Stimulated activated CD4-positive, alpha-beta T cell treated with anti-CD3 and anti-CD28 coated beads, TNF-alpha, amount 100 ng/mL, for 24 hours (primary cell): ENCODE results near the gene XG.
"Not testable (repeated sequence)": the region's sequence is repeated elsewhere in the genome, so short reads cannot be mapped to it uniquely, and the experiment has no call there.

Source experiments
- DNase-seq, 3 experiments: peaks; one replicate each; pipeline ENCODE4 v3.0.0-alpha.2; 2020; ENCODE audit warnings: low read depth in 3 of 3

XG gene, protein sequence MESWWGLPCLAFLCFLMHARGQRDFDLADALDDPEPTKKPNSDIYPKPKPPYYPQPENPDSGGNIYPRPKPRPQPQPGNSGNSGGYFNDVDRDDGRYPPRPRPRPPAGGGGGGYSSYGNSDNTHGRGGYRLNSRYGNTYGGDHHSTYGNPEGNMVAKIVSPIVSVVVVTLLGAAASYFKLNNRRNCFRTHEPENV

DNA sequence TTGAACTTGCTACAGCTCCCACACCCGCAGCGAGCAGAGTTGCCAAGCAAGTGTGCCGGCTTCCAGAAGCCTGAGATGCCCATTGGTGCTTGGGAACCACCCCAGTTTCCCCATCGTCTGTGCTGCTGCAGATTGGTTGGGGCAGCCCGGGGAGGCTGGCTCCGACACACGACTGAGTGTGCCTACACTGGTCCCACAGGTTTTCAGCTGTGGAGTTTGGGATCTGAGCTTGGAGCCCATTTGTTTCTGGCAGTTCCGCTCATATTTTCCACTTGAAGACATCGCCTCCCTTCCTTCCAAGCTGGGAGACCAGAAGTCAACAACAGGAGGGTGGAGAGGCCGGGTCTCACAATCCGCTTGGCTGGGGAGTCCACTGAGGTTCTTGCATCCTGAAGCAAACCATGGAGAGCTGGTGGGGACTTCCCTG is at the start of gene XG:
Gene XG (plus strand): TSS at position 167 of the 427 bp plus-strand sequence. CDS start 235 bp downstream, at position 402.
- not testable (repeated sequence) for DNase-seq

DNA sequence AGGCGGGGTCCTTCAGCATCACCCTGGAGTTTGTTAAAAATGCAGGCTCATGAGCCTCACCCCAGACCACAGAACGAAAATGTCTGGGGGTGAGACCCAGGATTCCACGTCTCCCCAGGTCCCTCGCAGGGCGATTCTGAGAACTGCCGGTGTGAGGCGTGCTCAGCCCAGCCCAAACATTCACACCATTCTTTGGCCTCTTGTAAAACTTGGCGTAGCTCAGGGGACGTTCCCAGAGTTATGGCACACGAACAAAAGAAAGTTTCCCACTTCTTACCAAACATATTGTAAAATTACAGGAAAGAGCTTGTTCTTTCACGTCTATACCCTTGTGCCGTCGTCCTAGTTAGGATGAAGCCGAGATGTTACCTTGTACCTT is 47.9 kb upstream of the XG start:
- DNase-seq: no peak

DNA sequence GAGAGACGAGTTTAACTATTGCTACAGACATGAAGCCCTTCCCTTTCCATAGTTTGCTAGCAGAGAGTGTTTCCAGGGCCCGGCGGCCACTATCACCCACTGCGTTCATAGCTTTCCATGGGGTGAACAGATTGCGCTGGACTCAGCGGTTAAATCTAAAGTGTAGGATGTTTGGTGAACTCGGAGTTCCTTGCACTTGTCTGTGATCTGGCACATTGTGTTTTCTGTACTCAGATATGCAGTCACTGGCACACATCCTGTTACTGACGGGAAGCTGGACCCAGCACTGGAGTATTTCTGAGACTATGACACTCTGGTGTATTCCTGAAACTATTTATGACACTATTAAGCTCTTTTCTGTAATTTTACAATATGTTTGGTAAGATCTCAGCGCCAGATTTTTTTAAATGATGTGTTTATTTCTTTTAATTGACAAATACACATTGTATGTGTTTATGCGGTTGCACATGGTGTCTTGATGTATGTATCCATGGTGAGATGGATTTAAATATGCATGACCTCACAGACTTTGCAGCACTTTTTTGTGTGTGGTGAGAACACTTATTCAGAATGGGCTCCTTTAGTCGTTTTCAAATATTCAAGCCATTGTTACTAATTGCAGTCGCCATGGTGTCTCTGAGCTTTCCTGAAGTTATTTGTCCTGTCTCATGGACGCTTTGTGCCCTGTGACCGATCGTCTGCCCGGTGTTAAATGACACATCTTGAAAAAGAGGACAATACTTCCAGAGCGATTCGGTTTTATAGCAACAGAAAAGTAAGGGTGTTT is 46.6 kb upstream of the XG start:
- DNase-seq: no peak

DNA sequence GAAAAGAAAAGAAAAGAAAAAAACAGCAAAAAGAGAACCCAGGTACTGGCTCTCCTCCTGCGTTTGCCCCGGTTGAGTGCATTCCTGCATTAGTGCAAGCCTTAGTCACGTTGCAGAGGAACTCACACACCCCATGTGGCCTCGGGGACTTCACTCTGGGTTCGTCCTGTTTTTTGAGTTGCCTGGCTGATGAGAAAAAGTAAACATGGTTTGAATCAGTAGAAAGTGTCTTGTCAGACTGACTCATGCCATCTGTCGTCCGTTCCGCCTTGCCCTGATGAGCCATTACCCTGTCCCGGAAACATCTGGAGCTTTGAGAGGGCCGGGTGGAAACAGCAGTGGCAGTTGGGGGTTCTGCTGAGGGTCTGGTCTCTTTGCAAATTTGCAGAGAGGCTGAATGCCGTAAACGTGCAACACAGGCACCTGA is 44.5 kb upstream of the XG start:
- DNase-seq: peak; percentile 36 to 57 (median 55)

DNA sequence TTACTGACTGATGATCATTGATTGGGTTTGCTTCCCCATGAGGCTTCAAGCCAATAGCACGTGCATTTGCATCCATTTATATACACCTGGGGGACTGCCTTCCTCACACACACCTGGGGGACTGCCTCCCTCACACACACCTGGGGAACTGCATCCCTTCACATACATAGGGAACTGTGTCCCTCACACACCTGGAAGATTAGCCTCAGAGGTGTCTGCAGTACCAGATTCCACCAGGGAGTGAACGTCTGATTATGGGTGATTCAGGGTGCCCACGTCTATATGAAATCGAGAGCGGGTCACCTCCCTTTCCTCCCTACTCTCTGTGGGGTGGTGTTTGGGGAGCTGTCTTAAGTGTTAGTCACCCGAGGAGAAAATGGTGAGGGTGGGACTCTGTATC is 43.8 kb upstream of the XG start:
- DNase-seq: no peak

DNA sequence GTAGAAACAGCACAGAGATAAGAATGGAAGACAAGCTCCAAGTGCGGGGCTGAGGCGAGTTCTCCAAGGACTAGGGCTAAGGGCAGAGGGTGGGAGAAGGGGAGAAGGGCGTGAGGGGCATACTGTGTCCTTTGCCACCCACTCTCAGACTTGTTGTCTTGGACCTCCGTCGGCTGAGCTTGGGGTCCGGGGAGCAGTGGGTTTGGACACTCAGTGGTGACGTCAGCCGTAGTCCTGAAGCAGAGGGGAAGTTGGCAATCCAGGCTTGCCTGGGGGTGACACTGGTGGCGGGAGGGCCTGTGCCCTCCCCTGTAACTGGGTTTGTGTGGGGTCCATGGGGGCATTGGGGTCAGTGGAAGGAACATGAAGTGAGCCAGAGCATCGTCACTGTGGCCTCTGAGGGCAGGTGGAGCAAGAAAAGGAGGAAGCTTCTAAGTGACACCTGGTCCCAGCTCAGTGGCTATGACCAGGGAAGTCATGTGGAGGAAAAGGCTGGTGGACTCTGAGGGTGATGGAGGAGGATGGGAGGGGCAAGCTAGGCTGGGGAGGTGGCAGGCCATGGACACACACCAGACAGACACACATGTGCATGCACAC is 43.1 kb upstream of the XG start:
- no peak for DNase-seq

DNA sequence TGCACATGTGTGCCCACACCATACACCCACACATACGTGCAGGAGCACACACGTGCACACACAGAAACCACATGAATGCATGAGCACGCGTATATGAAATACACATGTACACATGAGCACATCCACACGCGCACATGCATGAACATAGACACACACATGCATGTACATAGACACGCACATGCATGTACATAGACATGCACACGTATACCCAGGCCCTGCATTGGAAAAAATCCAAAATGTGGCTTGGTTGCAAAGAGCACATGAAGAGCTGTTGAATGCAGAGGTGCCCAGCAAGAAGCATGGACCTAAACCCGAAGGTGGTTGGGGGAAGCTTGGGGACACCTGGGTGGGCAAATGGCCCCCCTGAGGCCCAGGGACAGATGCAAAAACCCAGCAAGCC is 42.3 kb upstream of the XG start:
- no peak for DNase-seq

DNA sequence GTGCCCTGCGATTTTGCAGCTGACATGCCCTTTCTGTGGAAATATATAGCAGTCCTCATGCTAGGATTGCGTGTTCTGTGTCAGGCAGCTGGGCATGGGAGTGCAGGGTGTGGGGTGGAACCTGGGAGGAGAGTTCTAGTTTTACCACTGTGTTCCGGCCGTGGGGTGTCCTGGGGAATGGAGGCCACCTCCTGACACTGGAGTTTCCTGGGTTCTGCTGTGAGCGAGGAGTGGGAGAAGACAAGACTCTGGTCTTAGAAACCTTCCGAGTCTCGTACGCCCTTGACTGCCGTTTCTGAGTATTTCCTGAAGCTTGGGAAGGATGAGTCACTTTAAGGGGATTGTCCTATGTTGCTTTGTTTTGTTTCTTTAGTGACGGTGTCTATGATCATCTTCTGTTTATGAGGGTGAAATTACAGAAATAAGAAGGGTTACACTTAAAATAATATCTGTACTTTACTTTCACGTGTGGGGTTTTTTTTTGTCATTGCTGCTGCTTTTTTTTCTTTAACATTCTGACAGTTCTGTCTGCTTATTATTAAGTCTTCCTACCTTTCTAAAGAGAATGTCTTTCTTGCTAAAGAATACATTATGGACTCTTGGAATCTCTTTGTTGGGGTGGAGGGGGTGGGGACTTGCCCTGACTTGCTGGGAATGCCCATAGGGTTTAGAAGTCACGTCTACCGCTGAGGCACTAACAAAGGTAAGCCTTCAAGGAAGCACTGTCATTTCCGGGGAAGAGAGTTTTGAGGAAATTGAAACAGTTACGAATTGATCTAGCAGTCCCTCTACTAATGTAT is 41.6 kb upstream of the XG start:
- peak in 2 of 3 experiments; percentile 50 to 64 for DNase-seq

DNA sequence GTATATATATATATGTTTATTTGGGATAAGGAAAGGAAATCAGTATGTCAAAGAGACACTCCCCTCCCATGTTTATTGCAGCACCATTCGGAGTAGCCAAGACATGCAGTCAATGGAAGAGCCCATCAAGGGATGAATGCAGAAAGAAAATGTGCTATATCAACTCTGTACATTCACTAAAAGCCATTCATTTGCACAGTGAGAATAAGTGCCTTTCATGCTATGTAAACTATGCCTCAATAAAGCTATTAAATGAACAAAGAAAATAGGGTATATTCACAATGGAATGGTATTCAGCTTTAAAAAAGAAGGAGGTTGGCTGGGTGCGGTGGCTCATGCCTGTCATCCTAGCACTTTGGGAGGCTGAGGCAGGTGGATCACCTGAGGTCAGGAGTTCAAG is 40.4 kb upstream of the XG start:
- DNase-seq: no peak

DNA sequence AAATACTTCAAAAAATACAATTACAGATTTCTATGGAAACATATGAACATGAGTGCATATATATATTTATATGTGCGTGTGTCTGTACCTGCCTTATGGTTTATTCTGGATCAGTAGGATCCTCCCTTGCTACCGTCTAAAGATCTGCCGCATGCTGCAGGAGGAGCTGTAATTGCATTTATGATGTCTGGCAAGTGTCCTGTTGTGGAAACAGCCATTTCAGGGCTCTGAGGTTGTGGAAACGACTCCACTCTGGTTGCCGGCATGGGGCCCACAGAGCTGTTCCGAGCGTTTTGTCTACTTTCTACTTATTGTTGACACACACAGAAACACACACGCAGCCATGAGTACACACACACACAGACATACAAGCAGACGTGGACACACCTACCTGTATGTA is 39.4 kb upstream of the XG start:
- DNase-seq: no peak

DNA sequence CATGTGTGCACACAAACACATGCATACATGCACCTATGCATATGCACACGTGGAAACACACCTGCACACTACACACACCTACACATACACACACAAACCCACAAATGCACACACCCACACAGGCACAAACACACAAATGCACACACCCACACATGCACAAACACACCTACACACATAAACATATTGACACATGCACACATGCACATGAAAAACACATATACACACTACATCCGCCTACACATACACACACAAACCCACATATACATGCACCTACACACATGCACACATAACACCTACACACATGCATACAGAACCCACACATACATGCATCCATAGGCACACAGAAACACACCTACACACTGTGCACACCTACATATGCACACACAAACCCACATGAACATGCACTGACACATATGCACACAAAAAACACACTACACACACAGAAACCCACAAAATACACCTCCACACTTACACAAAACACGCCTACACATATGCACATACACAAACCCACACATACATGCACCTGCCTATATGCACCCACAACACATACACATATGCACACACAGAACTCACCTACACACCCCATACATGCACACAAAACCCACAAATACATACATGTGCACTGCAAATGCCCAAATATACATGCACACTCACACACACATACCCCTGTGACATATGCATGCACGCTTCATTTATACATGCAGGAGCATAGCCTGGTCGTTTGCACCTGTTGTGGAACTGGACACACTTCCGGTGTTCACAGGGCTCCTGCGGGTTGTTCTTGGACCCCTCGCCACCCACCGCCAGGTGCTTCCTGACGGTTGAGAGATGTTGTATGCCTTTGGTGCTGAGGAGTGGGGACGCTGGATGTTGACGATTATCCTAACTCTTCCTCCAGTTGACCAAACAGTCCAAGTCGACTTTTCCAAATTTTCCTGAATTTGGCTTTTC is 38.7 kb upstream of the XG start:
- no peak for DNase-seq

DNA sequence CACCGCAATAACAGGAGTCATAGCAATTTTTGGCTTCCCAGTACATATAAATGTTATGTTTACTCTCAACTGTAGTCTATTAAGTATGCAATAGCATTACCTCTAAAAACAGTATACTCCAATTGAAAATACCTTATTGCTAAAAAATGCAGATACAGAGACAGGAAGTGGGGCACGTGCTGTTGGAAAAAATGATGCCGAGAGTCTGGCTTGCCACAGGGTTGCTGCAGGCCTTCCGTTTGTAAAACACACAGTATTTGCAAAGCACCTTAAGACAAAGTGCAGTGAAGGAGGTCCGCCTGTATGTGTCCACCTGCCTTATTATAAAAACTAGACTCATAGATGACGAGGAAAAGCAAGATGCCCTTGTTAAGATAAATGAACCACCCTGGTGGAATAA is 37.3 kb upstream of the XG start:
- no peak for DNase-seq

DNA sequence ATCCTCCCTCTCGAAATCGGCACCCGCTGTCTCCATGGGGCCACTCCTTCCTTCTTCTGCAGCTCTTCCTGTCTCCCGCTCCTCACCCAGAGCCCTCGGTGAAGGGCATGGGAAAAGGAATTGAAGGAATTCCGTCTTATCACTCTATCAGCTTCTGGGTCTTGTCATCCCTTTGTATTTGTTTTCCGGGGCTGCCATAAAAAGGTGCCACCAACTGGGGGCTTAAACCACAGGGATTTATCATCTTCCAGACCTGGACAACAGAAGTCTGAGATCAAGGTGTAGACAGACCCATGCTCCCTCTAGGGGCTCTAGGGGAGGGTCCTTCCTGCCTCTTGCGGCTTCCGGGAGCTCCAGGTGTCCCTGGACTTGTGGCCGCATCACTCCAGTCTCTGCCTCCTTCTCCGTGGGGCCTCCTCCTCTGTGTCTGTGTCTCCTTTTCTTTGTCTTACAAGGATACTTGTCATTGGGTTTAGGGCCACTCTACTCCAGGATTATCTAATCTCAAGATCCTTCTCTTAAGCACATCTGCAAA is 36.7 kb upstream of the XG start:
- no peak for DNase-seq

DNA sequence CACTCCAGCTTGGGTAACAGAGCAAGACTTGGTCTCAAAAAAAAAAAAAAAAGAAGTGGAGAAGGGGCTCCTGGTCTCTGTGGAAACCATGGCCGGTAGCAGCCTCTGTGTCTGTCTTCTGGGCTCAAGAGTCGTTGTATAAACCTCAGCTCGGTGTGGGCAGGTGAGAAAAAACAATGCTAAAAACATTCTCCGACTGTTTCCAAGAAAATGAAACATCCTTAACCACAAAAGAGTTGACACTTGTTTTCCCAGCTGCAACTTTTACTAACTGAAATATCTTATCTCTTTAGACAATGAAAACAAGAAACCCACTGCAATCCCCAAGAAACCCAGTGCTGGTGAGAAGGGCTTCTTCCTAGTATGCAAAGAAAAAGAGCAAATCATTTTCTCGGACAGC is 34.5 kb upstream of the XG start:
- no peak for DNase-seq

DNA sequence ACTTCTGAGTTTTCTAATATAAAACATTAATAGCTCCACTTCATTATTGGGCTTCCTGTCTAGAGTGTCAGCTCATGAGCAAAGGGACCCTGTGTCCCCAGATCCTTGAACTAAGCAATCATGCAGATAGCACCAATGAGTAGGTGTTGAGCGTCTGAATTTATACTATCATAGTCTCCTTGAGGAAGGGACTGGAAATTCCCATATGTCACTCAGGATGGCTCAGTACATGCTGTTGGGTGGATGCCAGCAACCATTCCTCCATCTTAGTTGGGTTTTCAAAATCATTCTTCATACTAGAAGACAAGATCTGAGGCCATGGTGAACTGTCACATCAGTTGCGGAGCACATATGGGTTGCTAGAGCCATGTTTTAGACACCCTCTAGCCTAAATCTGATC is 33.0 kb upstream of the XG start:
- no peak for DNase-seq

DNA sequence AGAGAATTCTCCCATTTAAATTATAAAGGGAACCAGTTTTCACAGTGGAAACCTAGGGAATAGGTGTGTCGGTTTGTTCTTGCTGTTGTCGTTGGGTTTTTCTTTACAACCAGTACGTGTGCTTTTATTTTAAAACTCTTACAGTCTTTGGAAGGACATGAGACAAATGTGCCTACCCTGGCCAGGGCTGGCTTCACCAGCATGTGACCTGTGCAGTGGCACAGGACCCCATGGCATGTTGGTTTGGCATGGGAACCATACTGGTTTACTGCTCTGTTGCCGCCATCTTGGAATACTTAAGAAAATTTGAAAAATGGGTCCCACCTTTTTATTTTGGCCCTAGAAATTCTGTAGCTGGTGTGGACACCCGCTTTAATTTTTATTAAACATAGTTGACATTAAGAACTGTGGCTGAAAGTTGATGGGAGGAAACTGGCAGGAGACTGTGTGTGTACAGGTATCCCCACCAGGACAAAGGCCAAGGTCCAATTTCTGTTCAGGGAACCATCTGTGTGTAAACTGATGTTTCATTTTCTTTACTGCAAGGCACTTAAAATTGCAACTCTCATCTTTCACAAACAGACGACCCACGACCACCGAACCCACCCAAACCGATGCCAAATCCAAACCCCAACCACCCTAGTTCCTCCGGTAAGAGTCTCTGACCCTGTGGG is 31.9 kb upstream of the XG start:
- DNase-seq: no peak

DNA sequence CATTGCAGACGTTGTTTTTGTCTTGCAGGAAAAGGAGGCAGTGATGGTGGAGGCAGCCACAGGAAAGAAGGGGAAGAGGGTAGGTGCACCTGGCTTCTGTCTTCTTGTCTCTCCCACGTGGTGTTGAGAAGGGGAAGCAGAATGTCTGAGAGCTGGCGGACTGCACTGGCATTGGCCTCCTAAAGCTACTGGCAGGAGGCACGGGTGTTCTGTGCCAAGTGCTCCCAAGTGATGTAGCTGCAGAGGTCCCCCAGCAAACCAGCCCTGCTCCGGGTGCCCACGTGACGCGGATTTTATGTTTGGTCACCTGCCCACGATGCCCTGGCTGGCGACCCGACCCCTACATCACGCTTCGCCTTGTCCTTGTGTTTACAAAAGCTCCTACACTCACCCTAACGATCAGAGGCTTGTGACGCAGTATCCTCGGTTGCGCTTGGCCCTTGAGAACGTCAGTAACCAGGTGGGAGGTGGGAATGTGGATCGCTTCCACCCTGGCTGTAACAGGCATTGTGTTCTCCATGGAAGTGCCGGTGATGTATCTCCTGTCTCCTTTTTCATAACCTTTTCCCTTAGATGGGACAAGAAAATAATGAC is 28.5 kb upstream of the XG start:
- DNase-seq: no peak

DNA sequence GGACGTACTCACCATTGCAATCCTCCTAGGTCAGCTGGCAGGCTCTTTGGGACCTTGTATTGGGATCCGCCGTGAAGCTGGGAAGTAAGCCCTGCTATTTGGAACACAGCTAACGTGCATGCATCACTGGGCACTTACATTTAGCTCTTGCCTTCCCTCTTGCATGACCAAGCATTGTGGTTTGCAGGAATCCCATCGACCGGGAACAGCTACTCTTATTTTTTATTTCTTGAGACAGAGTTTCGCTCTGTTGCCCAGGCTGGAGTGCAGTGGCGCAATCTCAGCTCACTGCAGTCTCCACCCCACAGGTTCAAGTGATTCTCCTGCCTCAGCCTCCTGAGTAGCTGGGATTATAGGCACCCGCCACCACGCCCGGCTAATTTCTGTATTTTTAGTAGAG is 24.6 kb upstream of the XG start:
- DNase-seq: not testable (repeated sequence)

DNA sequence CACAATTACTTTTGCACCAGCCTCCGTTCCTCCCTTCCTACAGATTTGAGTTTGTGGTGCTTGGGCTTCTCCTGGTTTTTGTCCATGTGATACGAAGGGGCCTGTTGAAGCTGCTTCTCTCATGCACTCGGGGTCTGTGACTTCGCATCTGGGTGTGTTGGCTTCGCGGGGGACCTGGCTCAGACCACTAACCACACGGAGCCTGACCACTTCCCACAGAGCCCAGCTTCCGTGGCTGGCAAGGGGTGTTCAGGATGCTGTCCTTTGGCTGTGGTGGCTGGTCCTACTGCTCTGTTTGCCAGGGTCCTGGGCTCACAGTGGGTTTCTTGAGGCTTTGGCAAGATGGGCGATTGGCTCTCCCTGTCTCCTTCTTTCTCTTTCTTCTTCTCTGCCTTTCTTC is 19.8 kb upstream of the XG start:
- no peak for DNase-seq

DNA sequence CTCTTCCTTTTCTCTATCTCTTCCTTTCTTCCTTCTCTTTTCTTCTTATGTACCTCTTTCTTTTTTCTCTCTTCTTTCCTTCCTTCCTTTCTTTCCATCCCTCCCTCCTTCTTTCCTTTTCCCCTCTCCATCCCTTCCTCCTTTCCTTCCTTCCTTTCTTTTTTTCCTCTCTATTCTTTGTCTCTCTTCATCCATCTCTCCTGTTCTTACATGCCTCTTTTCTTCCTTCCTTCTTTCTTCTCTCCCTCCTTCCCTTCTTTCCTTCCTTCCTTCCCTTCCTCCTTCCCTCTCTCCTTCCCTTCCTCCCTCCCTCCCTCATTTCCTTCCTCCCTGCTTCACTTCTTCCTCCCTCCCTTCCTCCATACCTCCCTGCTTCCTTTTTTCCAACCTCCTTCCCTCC is 19.2 kb upstream of the XG start:
- DNase-seq: no peak
